Measurements from ENCODE around the gene ENTHD1.

ENTHD1 gene

GRCh38 chr22:39776295-39777009 is 117.1 kb downstream of the ENTHD1 start:
- TF ChIP-seq BHLHE40 (IDR thresholded peaks at IDR 0.05; ENCODE audit: borderline replicate concordance) (no peak), ARNT (IDR thresholded peaks at IDR 0.05) (no peak), FOXA1 (IDR thresholded peaks at IDR 0.05) (no peak), NFRKB (IDR thresholded peaks at IDR 0.05) (no peak), ZNF384 (IDR thresholded peaks at IDR 0.05) (no peak), HDGF (IDR thresholded peaks at IDR 0.05; ENCODE audit: borderline replicate concordance) (no peak), ELF4 (IDR thresholded peaks at IDR 0.05) (no peak), PKNOX1 (IDR thresholded peaks at IDR 0.05) (no peak), SP1 (IDR thresholded peaks at IDR 0.05) (no peak), L3MBTL2 (conservative IDR thresholded peaks at IDR 0.05) (no peak), SUZ12 (IDR thresholded peaks at IDR 0.05) (no peak), CTBP1 (IDR thresholded peaks at IDR 0.05; ENCODE audit: borderline replicate concordance) (no peak)
- CTCF ChIA-PET = interaction anchor here (0.6 to 1.2 kb wide), 2 partner anchors 11 to 13 kb away, joined by 3 to 4 read pairs; no protein-coding TSS in a partner anchor
- DNase-seq (ENCODE audit: extremely low spot score) = no peak
- POLR2A ChIA-PET = no interaction called here

GRCh38 chr22:39773976-39774539 is 119.5 kb downstream of the ENTHD1 start:
- CTCF ChIA-PET = interaction anchor here (0.6 kb wide), 1 partner anchor 121 kb away, joined by 3 read pairs; no protein-coding TSS in a partner anchor
- POLR2A ChIA-PET = no interaction called here
- TF ChIP-seq ELF4 (IDR thresholded peaks at IDR 0.05) (no peak), BHLHE40 (IDR thresholded peaks at IDR 0.05; ENCODE audit: borderline replicate concordance) (no peak), FOXK2 (IDR thresholded peaks at IDR 0.05) (no peak), TARDBP (IDR thresholded peaks at IDR 0.05) (no peak), FOXM1 (IDR thresholded peaks at IDR 0.05; ENCODE audit: borderline replicate concordance) (no peak), LEF1 (IDR thresholded peaks at IDR 0.05; ENCODE audit: borderline replicate concordance) (no peak), ZNF384 (IDR thresholded peaks at IDR 0.05) (no peak), FOXA1 (IDR thresholded peaks at IDR 0.05) (no peak), L3MBTL2 (conservative IDR thresholded peaks at IDR 0.05) (no peak)
- no peak for DNase-seq (ENCODE audit: extremely low spot score)

- no peak for TF ChIP-seq SP1 (IDR thresholded peaks at IDR 0.05)
- TF ChIP-seq ARNT (IDR thresholded peaks at IDR 0.05) = no peak
- no peak for TF ChIP-seq FOXA1 (IDR thresholded peaks at IDR 0.05)
- no peak for TF ChIP-seq NFRKB (IDR thresholded peaks at IDR 0.05)
- no peak for TF ChIP-seq HDGF (IDR thresholded peaks at IDR 0.05; ENCODE audit: borderline replicate concordance)
- TF ChIP-seq TARDBP (IDR thresholded peaks at IDR 0.05) = no peak
- TF ChIP-seq FOXM1 (IDR thresholded peaks at IDR 0.05; ENCODE audit: borderline replicate concordance) = no peak
- DNase-seq (ENCODE audit: extremely low spot score) = no peak
- POLR2A ChIA-PET = no interaction called here
- CTCF ChIA-PET = interaction anchor here (0.6 kb wide), 1 partner anchor 120 kb away, joined by 3 read pairs; no protein-coding TSS in a partner anchor
Observed at GRCh38 chr22:39773503-39773902, 120.1 kb downstream of the ENTHD1 start.

- ChIA-PET CTCF (no interaction called here), POLR2A (no interaction called here)
- DNase-seq (ENCODE audit: extremely low spot score) = no peak
- TF ChIP-seq NFRKB (IDR thresholded peaks at IDR 0.05) (no peak), ELF4 (IDR thresholded peaks at IDR 0.05) (no peak), SP1 (IDR thresholded peaks at IDR 0.05) (no peak), PKNOX1 (IDR thresholded peaks at IDR 0.05) (no peak)
Observed at GRCh38 chr22:39771486-39771885, 122.1 kb downstream of the ENTHD1 start.

GRCh38 chr22:39765661-39766060 is 127.9 kb downstream of the ENTHD1 start:
- POLR2A ChIA-PET = no interaction called here
- DNase-seq (ENCODE audit: extremely low spot score) = no peak
- TF ChIP-seq ZNF384 (IDR thresholded peaks at IDR 0.05) (no peak), FOXA1 (IDR thresholded peaks at IDR 0.05) (no peak), L3MBTL2 (conservative IDR thresholded peaks at IDR 0.05) (no peak), PKNOX1 (IDR thresholded peaks at IDR 0.05) (no peak), TARDBP (IDR thresholded peaks at IDR 0.05) (no peak), FOXM1 (IDR thresholded peaks at IDR 0.05; ENCODE audit: borderline replicate concordance) (no peak)
- CTCF ChIA-PET = interaction anchor here (0.6 kb wide), 1 partner anchor 11 kb away, joined by 3 read pairs; no protein-coding TSS in a partner anchor

- CTCF ChIA-PET = no interaction called here
Observed at GRCh38 chr22:39765046-39765445, 128.5 kb downstream of the ENTHD1 start.

GRCh38 chr22:39763276-39763675 is 130.3 kb downstream of the ENTHD1 start:
- TF ChIP-seq CTBP1 (IDR thresholded peaks at IDR 0.05; ENCODE audit: borderline replicate concordance) = no peak
- no peak for TF ChIP-seq L3MBTL2 (conservative IDR thresholded peaks at IDR 0.05)
- TF ChIP-seq TARDBP (IDR thresholded peaks at IDR 0.05) = no peak
- no peak for TF ChIP-seq FOXM1 (IDR thresholded peaks at IDR 0.05; ENCODE audit: borderline replicate concordance)
- TF ChIP-seq SP1 (IDR thresholded peaks at IDR 0.05) = no peak
- no peak for TF ChIP-seq ARNT (IDR thresholded peaks at IDR 0.05)
- no peak for TF ChIP-seq NFRKB (IDR thresholded peaks at IDR 0.05)
- no peak for TF ChIP-seq ZNF384 (IDR thresholded peaks at IDR 0.05)
- TF ChIP-seq ELF4 (IDR thresholded peaks at IDR 0.05) = no peak
- no peak for TF ChIP-seq LEF1 (IDR thresholded peaks at IDR 0.05; ENCODE audit: borderline replicate concordance)
- DNase-seq (ENCODE audit: extremely low spot score) = no peak
- CTCF ChIA-PET = no interaction called here
- POLR2A ChIA-PET = no interaction called here

More at GRCh38 chr22:39765046-39765445, 128.5 kb downstream of the ENTHD1 start:
- no peak for TF ChIP-seq FOXM1 (IDR thresholded peaks at IDR 0.05; ENCODE audit: borderline replicate concordance)
- no peak for TF ChIP-seq L3MBTL2 (conservative IDR thresholded peaks at IDR 0.05)
- no peak for TF ChIP-seq NFRKB (IDR thresholded peaks at IDR 0.05)
- no peak for TF ChIP-seq FOXA1 (IDR thresholded peaks at IDR 0.05)
- no peak for DNase-seq (ENCODE audit: extremely low spot score)
- POLR2A ChIA-PET = no interaction called here

Measured in HEK293T (cell line).